LNCaP clone FGC (cell line): Measurements from ENCODE around the gene DGKD.

Experiments used
- DNase-seq: peaks from one replicate; pipeline ENCODE4 v3.0.0-alpha.2; 2011; ENCODE audit warnings: low read depth
- H3K4me3 ChIP-seq: 2 replicates; pipeline ENCODE4 v1.5.1; 2011; ENCODE audit warnings: mild to moderate bottlenecking, low read depth, low read length, control low read depth
- CTCF ChIP-seq: IDR thresholded peaks from 2 replicates; pipeline ENCODE4 v1.5.1; 2012; ENCODE audit warnings: mild to moderate bottlenecking; ENCODE audit not compliant: control insufficient read depth, insufficient read depth; ENCODE audit errors: extremely low read depth

The DGKD gene

GRCh38 chr2:233458031-233458610, 103.8 kb downstream of the DGKD start:
- no peak overlapping the region for H3K4me3 ChIP-seq
- no peak for TF ChIP-seq CTCF
- DNase-seq, result no peak

GRCh38 chr2:233458826-233459225, 104.5 kb downstream of the DGKD start:
- no peak for DNase-seq
- no peak for TF ChIP-seq CTCF
- no peak overlapping the region for H3K4me3 ChIP-seq

- no peak overlapping the region for H3K4me3 ChIP-seq
- DNase-seq, result no peak
- TF ChIP-seq CTCF, result no peak
Measured at GRCh38 chr2:233459426-233459825, 105.1 kb downstream of the DGKD start.

GRCh38 chr2:233460726-233461441, 106.6 kb downstream of the DGKD start:
- no peak for TF ChIP-seq CTCF
- no peak for DNase-seq
- no peak overlapping the region for H3K4me3 ChIP-seq

GRCh38 chr2:233461481-233461891, 107.2 kb downstream of the DGKD start:
- no peak for DNase-seq
- no peak overlapping the region for H3K4me3 ChIP-seq
- TF ChIP-seq CTCF, result no peak

- no peak overlapping the region for H3K4me3 ChIP-seq
- no peak for TF ChIP-seq CTCF
- no peak for DNase-seq
Measured at GRCh38 chr2:233462202-233462785, 108.0 kb downstream of the DGKD start.

- no peak for TF ChIP-seq CTCF
- H3K4me3 ChIP-seq, result no peak overlapping the region
- no peak for DNase-seq
Measured at GRCh38 chr2:233462826-233463470, 108.7 kb downstream of the DGKD start.
